ENCODE results near the gene CAPZB. TPM values are rescaled to one million over a fixed set of nuclear protein-coding genes. Genes with fewer than 3 reads are reported as not detected.
A peak's percentile ranks its signal among the peaks of the same experiment; 100 is the strongest.

Gene CAPZB
- polyA plus RNA-seq, 1 experiment, result 312 TPM

DNA sequence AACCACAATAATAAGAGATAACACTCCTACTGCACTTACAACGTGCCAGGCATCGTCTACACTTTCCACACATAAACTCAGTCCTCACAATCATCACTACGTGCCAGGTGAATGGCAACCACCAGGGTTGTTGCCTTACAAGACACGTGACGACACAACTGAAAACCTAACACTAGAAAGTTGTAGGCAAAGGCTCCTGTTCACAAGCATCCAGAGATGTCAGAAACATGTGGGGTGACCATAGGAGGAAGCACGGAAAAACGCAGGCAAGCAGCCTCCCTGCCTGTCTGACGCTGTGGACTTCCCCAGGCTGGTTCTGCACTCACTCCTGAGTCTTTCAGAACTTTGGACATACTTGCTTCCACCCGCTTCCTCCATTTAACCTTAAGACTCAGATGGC, 7.0 kb downstream of the CAPZB start:
- Histone ChIP-seq H3K9me3 (ENCODE audit: control insufficient read depth, insufficient read depth, low read length) (no peaks in the 10 kb centered on the region), H3K4me3 (ENCODE audit: low read depth, low read length) (no peak overlapping the region), H3K27me3 (ENCODE audit: control insufficient read depth, insufficient read depth, low read length) (no peaks in the 10 kb centered on the region), H3K27ac (ENCODE audit: low read depth, low read length) (no peak overlapping the region)
- no peak for TF ChIP-seq CTCF (IDR thresholded peaks at IDR 0.05; ENCODE audit: low read depth, low read length)
- ChIA-PET POLR2A (no interaction called here), CTCF (interaction anchor here (0.6 kb wide), 1 partner anchor 18 kb away, joined by 4 read pairs; no protein-coding TSS in a partner anchor)
- DNase-seq (ENCODE audit: low read depth, low spot score), result no peak

DNA sequence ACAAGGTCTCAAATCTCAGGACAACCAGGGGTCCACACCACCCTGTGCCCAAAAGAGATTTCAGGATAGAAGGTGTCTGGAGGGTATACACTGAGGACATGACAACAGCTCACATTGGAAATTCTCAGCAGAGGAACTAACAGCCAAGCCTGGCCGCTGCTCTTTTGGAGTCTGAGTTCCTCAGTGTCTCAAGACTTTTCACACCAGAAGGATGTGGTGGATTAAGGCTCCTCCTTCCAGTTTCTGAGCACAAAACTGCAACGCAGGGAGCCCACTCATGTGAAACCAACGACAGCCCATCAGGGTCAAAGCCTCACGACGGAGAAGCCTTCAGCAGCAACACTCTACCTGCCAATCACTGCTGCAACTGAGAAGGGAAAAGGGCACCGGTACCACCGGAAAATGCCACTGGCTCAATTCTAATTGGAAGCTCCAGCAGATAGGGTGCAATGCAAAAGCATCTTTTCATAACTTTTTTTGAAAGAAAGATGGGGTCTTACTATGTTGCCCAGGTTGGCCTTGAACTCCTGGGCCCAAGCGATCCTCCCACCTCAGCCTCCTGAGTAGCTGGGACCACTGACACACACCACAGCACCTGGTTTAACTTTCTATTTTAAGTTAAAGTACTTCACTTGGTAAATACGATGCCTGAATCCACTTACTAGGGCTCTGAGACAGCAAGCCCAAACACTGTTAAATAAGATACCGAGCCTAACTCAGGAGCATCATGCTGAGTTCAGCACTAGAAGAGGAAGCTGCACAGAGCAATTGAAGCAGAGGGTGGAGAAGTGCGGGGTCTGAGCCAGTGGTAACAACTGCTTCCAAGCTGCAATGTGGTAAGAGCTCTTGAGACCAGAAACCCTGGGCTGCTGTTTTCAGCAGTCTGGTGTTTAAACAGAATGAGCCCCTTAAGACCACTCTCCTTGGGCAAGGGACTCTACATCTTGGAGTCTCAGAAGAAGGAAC, 7.8 kb downstream of the CAPZB start:
- ChIA-PET POLR2A (interaction anchor here (1.4 kb wide), 1 partner anchor 8 kb away, joined by 5 read pairs; no protein-coding TSS in a partner anchor), CTCF (interaction anchor here (0.6 to 1.6 kb wide), 3 partner anchors 10 to 176 kb away, joined by 3 to 7 read pairs (median 4); no protein-coding TSS in a partner anchor)
- no peaks in the 10 kb centered on the region for H3K9me3 ChIP-seq (ENCODE audit: control insufficient read depth, insufficient read depth, low read length)
- no peaks in the 10 kb centered on the region for H3K27me3 ChIP-seq (ENCODE audit: control insufficient read depth, insufficient read depth, low read length)
- no peak overlapping the region for H3K27ac ChIP-seq (ENCODE audit: low read depth, low read length)
- no peak for DNase-seq (ENCODE audit: low read depth, low spot score)
- TF ChIP-seq CTCF (IDR thresholded peaks at IDR 0.05; ENCODE audit: low read depth, low read length), result no peak
- H3K4me3 ChIP-seq (ENCODE audit: low read depth, low read length), result no peak overlapping the region

DNA sequence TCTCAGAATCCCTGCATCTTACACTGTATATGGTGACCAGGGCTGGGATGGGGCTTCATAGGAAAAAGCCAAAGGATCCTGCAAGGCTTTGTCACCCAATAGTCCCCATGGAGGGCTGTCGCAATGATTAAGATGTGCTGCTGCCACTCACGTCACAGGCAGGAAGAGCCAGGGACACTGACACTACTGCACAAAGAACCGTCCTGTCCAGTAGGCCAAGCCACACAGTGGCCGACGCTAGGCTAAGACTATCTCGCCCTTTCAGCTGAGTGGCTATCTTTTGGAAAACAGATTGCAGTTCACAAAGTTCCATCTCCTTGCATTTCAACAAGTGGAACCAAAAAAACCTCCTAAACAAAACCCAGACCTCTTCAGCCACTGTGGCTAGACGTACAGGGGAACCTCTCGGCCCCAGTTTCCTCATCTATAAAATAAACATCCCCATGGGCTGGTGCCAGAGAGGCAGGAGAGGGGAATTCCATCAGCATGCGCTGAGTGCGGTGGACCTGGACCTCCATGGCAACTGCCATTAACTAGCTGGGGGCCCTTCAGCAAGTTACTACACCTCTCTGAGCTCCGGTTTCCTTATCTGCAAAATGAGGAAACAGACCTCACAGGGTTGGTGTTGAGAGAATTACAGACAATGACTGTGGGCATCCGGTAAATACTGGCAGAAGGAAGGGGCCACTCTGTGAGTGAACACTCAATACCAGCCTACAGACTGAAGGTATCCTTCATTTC, 8.7 kb downstream of the CAPZB start:
- Histone ChIP-seq H3K4me3 (ENCODE audit: low read depth, low read length) (no peak overlapping the region), H3K27ac (ENCODE audit: low read depth, low read length) (peak overlapping the region; percentile 11), H3K9me3 (ENCODE audit: control insufficient read depth, insufficient read depth, low read length) (no peaks in the 10 kb centered on the region), H3K27me3 (ENCODE audit: control insufficient read depth, insufficient read depth, low read length) (no peaks in the 10 kb centered on the region)
- no peak for TF ChIP-seq CTCF (IDR thresholded peaks at IDR 0.05; ENCODE audit: low read depth, low read length)
- DNase-seq (ENCODE audit: low read depth, low spot score), result no peak
- CTCF ChIA-PET, result interaction anchor here (0.9 to 1.6 kb wide), 3 partner anchors 11 to 239 kb away, joined by 3 to 7 read pairs (median 3); no protein-coding TSS in a partner anchor
- POLR2A ChIA-PET, result interaction anchor here (1.4 kb wide), 1 partner anchor 9 kb away, joined by 5 read pairs; no protein-coding TSS in a partner anchor

DNA sequence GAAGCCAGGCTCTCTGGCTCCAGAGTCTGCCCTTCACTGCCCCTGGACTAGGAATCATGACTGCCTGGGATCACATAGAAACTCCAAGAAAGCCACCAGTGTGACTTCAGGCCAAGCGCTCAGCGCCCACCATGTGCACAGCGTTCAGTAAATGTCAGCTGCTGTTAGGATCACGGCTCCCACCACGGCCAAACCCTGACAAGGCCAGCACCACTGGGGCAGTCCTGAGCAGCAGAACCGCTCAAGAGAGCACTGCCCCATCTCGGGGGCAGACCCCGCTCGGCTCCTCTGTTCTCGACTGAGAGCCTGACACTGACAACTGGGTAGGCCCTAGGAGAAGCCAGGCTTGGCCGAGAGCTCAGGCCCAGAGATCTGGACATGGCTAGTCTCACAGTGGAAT, 10.0 kb downstream of the CAPZB start:
- ChIA-PET POLR2A (no interaction called here), CTCF (no interaction called here)
- Histone ChIP-seq H3K4me3 (ENCODE audit: low read depth, low read length) (no peak overlapping the region), H3K27ac (ENCODE audit: low read depth, low read length) (no peak overlapping the region), H3K27me3 (ENCODE audit: control insufficient read depth, insufficient read depth, low read length) (no peaks in the 10 kb centered on the region), H3K9me3 (ENCODE audit: control insufficient read depth, insufficient read depth, low read length) (no peaks in the 10 kb centered on the region)
- TF ChIP-seq CTCF (IDR thresholded peaks at IDR 0.05; ENCODE audit: low read depth, low read length), result no peak
- no peak for DNase-seq (ENCODE audit: low read depth, low spot score)
